ENCODE results near the gene SMC1B.

The SMC1B gene

DNA sequence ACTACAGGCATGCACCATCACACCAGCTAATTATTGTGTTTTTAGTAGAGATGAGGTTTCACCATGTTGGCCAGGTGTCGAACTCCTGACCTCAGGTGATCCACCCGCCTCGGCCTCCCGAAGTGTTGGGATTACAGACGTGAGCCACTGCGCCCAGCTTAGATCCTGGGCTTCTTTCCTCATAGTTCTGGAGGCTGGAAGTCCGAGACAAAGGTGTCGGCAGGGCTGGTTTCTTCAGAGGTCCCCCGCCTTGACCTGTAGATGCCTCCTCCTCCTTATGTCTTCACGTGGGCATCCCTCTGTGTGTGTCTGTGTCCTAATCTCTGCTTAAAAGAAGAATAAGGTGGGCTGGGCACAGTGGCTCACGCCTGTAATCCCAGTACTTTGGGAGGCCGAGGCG, 45.1 kb upstream of the SMC1B start:
- Mint-ChIP-seq H3K36me3 (ENCODE audit: low read depth) (no peaks in the 10 kb centered on the region), H3K9me3 (peaks cover 3% of the 10 kb centered on the region), H3K4me1 (peaks cover 50% of the 10 kb centered on the region), H3K27me3 (ENCODE audit: low read depth) (peaks cover 16% of the 10 kb centered on the region), H3K27ac (peak overlapping the region in 2 of 3 experiments; percentile 65 to 99), H3K4me3 (no peak overlapping the region)
- TF ChIP-seq, protein P1, sequence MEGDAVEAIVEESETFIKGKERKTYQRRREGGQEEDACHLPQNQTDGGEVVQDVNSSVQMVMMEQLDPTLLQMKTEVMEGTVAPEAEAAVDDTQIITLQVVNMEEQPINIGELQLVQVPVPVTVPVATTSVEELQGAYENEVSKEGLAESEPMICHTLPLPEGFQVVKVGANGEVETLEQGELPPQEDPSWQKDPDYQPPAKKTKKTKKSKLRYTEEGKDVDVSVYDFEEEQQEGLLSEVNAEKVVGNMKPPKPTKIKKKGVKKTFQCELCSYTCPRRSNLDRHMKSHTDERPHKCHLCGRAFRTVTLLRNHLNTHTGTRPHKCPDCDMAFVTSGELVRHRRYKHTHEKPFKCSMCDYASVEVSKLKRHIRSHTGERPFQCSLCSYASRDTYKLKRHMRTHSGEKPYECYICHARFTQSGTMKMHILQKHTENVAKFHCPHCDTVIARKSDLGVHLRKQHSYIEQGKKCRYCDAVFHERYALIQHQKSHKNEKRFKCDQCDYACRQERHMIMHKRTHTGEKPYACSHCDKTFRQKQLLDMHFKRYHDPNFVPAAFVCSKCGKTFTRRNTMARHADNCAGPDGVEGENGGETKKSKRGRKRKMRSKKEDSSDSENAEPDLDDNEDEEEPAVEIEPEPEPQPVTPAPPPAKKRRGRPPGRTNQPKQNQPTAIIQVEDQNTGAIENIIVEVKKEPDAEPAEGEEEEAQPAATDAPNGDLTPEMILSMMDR (IDR thresholded peaks at IDR 0.05; ENCODE audit: unreplicated experiment in 3 of 3): no peak

DNA sequence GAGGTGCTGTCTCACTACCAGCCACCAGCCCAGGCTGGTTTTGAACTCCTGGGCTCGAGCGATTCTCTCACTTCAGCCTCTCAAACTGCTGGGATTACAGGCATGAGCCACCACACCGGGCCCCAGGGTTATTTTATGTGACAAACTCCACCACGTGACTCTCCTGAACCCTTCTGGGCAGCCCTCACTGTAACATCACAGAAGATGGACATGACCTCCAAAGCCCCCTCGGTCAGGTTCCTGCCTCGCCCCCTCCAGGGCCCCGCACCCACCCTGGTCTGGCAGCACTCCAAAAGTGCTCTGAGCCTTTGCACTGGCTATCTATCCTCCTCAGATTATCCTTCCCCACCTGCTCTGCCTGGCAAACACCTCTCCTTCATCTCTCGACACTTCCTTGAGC, 43.4 kb upstream of the SMC1B start:
- TF ChIP-seq, protein P1 (IDR thresholded peaks at IDR 0.05; ENCODE audit: unreplicated experiment in 3 of 3): no peak
- no peak overlapping the region for H3K4me3 Mint-ChIP-seq
- no peaks in the 10 kb centered on the region for H3K9me3 Mint-ChIP-seq
- H3K4me1 Mint-ChIP-seq: peaks cover 66% of the 10 kb centered on the region
- peaks cover 21% of the 10 kb centered on the region for H3K27me3 Mint-ChIP-seq (ENCODE audit: low read depth)
- H3K27ac Mint-ChIP-seq: peak overlapping the region; percentile 69 to 91 (median 78)
- H3K36me3 Mint-ChIP-seq (ENCODE audit: low read depth): no peaks in the 10 kb centered on the region

DNA sequence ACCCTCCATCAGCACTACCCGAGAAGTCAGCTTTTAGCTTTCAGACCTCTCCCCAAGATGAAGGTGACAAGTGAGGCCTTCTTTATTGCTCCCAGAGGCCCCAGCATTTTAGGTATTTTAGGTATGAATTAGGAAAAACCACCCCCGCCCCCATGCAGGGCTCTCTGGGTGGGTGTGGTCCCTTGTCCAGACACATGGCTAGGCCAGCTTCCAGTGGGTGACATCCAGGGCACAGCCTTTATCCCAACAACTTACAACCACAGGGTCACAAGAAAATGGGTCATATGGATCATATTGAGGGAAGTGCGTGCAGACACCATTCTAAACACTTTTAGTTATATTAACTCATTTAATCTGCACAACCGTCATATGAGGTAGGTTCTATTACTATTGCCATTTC, 42.2 kb upstream of the SMC1B start:
- H3K36me3 Mint-ChIP-seq (ENCODE audit: low read depth): no peaks in the 10 kb centered on the region
- H3K27me3 Mint-ChIP-seq (ENCODE audit: low read depth): peaks cover 21% of the 10 kb centered on the region
- no peak overlapping the region for H3K4me3 Mint-ChIP-seq
- TF ChIP-seq, protein P1 (IDR thresholded peaks at IDR 0.05; ENCODE audit: unreplicated experiment in 3 of 3): no peak
- no peaks in the 10 kb centered on the region for H3K9me3 Mint-ChIP-seq
- peaks cover 64% of the 10 kb centered on the region for H3K4me1 Mint-ChIP-seq
- H3K27ac Mint-ChIP-seq: peak overlapping the region in 2 of 3 experiments; percentile 74 to 95

DNA sequence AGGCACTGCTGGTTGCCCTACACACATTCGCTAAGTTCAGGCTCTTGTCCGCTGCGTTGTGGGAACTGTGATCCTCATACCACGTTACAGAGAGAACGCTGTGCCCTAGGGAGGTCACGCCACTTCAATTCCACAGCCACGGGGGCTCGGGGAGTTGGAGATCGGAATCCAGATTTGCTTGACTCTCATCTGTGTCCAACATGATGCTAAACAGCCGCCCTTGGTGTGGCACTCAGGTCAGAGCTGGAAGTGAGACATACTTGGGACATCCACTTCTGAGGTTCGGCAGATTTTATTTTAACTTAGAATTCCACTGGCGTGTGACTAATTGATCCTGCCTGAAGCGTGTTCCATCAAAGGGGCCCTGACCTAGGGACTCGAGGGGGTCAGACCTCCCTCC, 41.8 kb upstream of the SMC1B start:
- peaks cover 21% of the 10 kb centered on the region for H3K27me3 Mint-ChIP-seq (ENCODE audit: low read depth)
- H3K4me1 Mint-ChIP-seq: peaks cover 63% of the 10 kb centered on the region
- peak overlapping the region; percentile 49 to 95 (median 82) for H3K27ac Mint-ChIP-seq
- no peaks in the 10 kb centered on the region for H3K9me3 Mint-ChIP-seq
- no peaks in the 10 kb centered on the region for H3K36me3 Mint-ChIP-seq (ENCODE audit: low read depth)
- H3K4me3 Mint-ChIP-seq: no peak overlapping the region
- TF ChIP-seq, protein P1 (IDR thresholded peaks at IDR 0.05; ENCODE audit: unreplicated experiment in 3 of 3): no peak

DNA sequence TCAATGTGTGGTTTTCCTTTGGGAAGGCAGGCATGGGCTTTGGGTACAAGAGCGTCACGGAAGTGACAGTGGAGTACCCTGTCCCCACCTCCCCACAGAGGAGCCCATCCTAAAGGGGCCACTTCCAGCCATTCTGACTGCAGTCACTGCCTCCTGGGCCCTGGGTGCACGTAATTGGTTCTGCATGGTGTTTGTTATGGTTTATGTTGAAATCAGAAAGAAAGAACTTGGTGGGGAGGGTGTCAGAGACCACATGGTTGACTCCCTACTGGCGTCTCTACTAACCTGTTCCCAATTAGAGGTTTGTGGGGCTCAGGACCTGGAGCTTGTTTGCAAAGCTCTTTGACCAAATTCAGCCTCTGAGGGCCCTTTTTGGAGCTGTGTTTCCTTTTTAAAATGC, 40.9 kb upstream of the SMC1B start:
- Mint-ChIP-seq H3K4me1 (peaks cover 60% of the 10 kb centered on the region), H3K4me3 (no peak overlapping the region), H3K27me3 (ENCODE audit: low read depth) (peaks cover 21% of the 10 kb centered on the region), H3K27ac (peak overlapping the region; percentile 45 to 95 (median 82)), H3K9me3 (no peaks in the 10 kb centered on the region), H3K36me3 (ENCODE audit: low read depth) (no peaks in the 10 kb centered on the region)
- TF ChIP-seq, protein P1 (IDR thresholded peaks at IDR 0.05; ENCODE audit: unreplicated experiment in 3 of 3): no peak

DNA sequence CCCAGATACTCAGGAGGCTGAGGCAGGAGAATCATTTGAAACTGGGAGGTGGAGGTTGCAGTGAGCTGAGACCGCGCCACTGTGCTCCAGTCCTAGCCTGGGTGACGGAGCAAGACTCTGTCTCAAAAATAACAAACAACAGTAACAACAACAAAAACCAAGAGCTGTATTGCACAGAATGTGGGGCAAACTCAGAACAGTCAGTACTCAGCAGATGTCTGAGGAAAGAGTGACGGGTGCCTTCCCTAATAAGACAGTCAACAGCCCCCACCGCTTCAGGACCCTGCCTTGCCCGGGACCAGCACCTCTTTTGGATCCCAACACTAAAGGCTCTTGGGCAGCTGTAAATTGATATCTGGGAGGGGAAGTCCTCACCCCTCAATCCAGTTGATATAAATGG, 40.4 kb upstream of the SMC1B start:
- no peaks in the 10 kb centered on the region for H3K9me3 Mint-ChIP-seq
- H3K4me3 Mint-ChIP-seq: no peak overlapping the region
- H3K4me1 Mint-ChIP-seq: peaks cover 60% of the 10 kb centered on the region
- H3K27me3 Mint-ChIP-seq (ENCODE audit: low read depth): peaks cover 21% of the 10 kb centered on the region
- TF ChIP-seq, protein P1 (IDR thresholded peaks at IDR 0.05; ENCODE audit: unreplicated experiment in 3 of 3): no peak
- no peaks in the 10 kb centered on the region for H3K36me3 Mint-ChIP-seq (ENCODE audit: low read depth)
- H3K27ac Mint-ChIP-seq: peak overlapping the region; percentile 45 to 95 (median 94)
